HG02938 (cell line): ENCODE results near the gene SLC12A9.
A peak's percentile ranks its signal among the peaks of the same experiment; 100 is the strongest.

Experiments
- ATAC-seq: cut with Tn5 transposase; IDR thresholded peaks from one replicate; pipeline ENCODE4 v1.9.1; 2021; ENCODE audit warnings: mild to moderate bottlenecking, moderate library complexity; ENCODE audit not compliant: unreplicated experiment

SLC12A9 gene

GRCh38 chr7:100882201-100882600 is 29.7 kb downstream of the SLC12A9 start:
- no peak for ATAC-seq

DNA sequence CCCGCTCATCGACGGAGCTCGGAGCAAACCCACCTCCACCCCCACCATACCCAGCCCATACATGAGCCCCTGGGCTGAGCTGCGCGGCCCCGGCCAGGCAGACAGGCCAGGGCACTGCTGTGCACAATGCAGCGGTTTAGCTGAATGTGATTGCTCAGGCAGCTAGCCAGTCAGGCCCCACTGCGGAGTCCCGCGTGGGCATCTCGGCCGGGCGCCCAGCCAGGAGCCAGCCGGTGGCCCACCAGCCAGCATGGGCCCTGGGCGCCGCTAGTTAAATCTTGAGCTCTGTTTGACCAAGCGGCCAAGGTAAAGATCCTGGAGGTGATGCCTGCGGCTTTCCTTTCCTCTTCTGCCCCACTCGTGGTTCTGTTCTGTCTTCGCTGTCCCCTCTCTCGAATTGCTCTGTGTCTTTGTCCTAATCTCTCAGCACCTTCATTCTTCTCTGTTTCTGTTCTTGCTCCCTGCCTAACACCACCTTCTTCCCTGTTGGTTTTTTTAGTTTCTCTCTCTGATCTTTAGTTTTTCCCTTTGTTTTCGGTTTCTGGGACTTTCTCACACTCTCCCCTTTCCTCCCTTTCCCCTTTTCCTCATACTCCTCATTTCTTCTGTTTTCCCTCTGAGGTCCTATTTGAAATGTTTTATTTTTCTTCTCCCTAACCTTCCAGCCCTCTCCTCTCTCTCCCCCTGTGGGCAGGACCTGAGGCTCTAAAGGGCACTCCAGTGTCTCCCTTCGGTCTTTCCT is 30.4 kb downstream of the SLC12A9 start:
- ATAC-seq = no peak

- no peak for ATAC-seq
Measured at GRCh38 chr7:100884736-100885439, 32.4 kb downstream of the SLC12A9 start.

- no peak for ATAC-seq
Measured at GRCh38 chr7:100885440-100886141, 33.1 kb downstream of the SLC12A9 start.

- ATAC-seq = no peak
Measured at GRCh38 chr7:100886142-100886935, 33.8 kb downstream of the SLC12A9 start.

DNA sequence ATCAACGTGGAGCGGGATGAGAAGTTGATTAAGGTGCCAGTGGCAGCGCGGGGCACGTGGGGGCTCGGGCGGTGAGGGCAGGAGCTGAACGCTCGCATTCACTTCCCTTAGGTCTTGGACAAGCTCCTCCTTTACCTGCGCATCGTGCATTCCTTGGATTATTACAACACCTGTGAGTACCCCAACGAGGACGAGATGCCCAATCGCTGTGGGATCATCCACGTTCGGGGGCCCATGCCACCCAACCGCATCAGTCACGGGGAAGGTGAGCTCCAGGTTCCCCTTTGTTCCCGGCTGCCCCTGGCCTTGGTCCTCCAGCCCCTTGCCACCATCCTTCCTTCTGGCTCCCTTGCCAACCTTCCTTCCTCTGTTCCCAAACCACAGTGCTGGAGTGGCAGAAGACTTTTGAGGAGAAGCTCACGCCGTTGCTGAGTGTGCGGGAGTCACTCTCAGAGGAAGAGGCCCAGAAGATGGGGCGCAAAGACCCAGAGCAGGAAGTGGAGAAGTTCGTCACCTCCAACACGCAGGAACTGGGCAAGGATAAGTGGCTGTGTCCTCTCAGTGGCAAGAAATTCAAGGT is 34.5 kb downstream of the SLC12A9 start:
- no peak for ATAC-seq

GRCh38 chr7:100887516-100888290 is 35.2 kb downstream of the SLC12A9 start:
- no peak for ATAC-seq

GRCh38 chr7:100888291-100888987 is 35.9 kb downstream of the SLC12A9 start:
- ATAC-seq = no peak

DNA sequence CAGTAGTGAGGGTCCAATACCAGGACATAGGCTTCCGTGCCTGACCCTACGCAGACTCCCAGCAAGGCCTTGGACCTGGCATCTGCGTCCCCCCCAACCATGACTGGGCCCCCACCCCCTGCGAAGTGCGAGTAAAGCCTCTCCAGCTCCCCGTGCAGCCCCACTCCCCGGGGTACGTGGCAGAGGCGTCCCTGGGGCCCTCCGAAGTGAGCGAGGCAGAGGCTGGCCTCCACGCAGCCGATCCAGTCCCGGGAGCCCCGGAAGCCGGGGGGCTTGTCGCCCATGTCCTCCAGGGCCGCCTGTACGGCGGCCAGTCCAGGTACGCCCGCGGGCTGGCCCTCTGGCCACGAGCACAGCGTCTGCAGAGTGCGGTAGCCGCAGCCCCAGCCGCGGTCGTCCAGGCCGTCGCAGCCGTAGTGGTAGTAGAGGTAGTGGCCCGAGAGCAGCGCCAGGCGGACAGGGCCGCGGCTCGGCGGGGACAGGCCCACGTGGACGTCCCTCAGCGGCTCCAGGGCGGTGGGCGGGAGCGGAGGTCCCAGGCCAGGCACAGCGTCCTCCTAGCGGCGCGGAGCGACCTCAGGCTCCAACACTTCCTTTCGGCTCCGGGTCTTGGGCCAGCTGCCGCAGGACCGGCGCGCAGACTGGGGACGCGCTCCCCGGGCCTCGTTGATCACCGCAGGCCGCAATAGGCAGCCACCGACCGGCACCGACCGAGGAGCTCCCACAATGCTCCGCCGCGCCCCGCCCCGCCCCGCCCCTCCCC is 36.7 kb downstream of the SLC12A9 start, which contains the start of gene UFSP1:
Gene UFSP1, minus strand, starts transcription at position 728 of the 763 bp plus-strand sequence. Its CDS starts 444 bp downstream, at position 284.
- peak; percentile 36 for ATAC-seq

DNA sequence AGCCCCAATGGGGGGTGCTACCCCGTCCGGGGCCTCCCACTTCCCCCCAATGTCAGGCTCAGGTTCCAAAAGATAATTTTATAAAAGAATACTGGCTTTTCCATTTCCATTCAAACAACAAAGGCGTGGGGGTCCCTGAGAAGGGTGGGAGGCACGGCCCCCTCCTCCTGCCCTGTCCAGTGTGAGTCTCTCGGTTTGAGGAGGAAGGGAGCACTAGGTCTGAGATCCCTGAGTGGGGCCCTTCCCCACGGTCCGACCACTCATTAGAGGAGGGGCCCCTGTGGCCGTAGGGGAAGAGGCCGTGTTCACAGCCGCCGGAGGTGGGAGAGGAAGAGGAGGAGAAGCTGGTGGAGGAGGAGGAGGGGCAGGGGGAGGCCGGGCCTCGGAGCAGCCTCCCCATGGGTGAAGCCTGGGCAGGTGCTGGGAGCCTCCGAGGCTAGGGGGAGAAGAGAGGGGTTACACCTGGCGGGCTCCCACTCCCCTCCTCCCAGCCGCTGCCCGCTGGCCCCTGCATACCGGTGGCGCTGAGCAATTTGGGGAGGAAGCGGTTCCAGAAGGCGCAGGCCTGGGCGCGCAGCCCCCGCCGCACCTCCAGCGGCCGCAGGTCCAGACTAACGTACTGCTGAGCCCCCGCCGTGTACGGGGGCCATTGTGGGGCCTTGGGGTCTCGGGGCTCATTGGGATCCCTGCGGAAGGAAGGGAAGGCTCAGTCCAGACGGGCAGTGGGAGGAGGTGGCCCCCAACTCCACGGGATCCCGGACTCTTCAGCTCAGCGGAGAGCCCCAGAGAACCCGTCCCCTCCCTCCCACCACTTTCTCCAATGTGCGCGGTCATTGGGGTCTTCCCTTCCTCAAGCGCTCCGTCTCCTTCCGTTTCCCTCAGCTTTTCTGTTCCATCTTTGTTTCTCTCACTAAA is 38.4 kb downstream of the SLC12A9 start:
- no peak for ATAC-seq

DNA sequence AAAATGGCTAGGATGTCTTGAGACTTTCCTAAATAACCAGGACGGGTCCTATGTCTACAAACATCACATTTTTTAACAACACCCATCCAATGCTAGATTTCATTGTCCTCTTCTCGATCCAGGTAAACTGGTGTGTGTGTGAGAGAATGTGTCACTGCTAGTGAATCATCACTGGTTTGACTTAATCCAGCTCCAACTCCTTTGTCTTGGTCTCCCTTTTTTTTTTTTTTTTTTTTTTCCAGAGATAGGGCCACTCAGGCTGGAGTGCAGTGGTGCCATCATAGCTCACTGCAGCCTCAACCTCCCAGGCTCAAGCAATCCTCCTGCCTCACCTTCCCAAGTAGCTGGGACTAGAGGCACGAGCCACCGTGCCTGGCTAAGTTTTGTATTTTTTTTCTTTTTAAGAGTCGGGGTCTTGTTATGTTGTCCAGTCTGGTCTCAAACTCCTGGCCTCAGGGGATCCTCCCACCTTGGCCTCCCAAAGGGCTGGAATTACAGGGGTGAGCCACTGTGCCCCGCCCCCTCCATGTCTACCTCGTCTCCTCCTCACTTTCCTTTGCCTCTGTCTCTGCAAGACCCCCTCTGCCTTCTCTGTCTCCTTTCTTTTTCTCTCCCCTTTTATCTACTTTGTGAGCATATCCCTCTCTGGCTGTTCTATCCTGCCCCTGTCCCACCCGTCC is 39.2 kb downstream of the SLC12A9 start:
- ATAC-seq = no peak

DNA sequence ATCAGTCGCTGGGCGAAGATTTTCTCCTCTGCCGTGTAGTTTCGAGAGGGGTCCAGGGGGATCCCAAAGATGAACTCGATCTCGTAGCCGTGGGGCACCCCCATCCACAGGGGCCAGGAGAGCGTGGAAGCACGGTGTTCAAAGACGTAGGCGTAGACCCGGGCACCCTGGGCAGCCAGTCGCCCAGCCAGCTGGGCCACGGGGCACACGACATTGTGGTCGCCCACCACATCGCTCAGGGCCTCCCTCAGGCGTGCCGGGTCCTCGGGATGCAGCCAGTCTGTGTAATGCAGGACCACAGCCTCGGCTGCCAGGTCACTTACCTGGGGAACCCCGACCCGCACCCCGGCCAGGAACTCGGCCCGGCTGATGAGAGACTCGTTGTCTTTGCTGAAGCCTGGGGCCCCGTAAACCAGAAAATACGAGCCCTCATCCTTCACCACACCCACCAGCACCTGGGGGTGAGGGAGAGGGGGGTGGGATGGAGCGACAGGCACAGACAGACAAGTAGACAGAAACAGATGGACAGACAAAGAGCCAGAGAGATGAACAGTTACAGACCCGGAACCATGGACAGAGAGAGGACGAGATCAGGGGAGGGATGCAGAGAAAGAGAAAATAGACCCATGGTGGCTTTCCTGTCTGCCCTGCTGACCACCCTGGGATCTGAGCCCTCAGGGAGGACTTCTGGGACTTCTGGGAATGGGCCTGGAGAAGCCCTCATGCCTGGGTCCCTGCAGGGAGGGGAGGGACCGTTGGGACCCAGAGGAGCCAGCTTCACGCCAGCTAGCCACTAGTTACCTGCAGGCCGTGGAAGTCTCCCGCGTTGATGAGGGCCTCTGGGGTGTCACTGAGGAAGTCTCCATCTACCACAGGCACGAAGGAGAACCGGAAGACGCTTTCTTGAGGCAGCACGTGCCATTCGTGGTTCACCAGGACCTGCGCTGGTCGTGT is 40.1 kb downstream of the SLC12A9 start:
- no peak for ATAC-seq

GRCh38 chr7:100893318-100893895 is 40.9 kb downstream of the SLC12A9 start:
- ATAC-seq = no peak

GRCh38 chr7:100893910-100894721 is 41.6 kb downstream of the SLC12A9 start:
- no peak for ATAC-seq
